PC-3 (cell line): ENCODE measurements around the gene DEFB129. TPM values are rescaled to one million over a fixed set of nuclear protein-coding genes. Genes with fewer than 3 reads are reported as not detected.
A peak's percentile ranks its signal among the peaks of the same experiment; 100 is the strongest.

Source experiments
- ATAC-seq: fragments of 200-7000 bp; cut with Tn5 transposase; 2 replicates; pipeline ENCODE4 v1.9.1; 2020; ENCODE audit warnings: mild to moderate bottlenecking, moderate library complexity
- BruUV-seq: library from RNA; stranded (reverse); fragments of 400-500 nt; replicated peaks from 2 replicates; lab custom pipeline; 2021; lab: Mats Ljungman, UMichigan
- CTCF ChIA-PET: fragments of 300-600 bp; sonication (Branson Sonifier 250); formaldehyde crosslinking; loops from one replicate; lab custom pipeline; 2022; ENCODE audit warnings: antibody characterized with exemption; lab: Charles Lee
- POLR2A ChIA-PET: fragments of 300-600 bp; sonication (Branson Sonifier 250); formaldehyde crosslinking; loops from one replicate; lab custom pipeline; 2022; ENCODE audit warnings: antibody characterized with exemption; ENCODE audit not compliant: unreplicated experiment; lab: Charles Lee
- DNase-seq: peaks from one replicate; pipeline ENCODE4 v3.0.0-alpha.2; 2015
- H2AFZ ChIP-seq: fragments of 300-600 bp; sonication (generic); 2 replicates; pipeline ENCODE4 v1.6.0; 2016; ENCODE audit warnings: antibody characterized with exemption, low read length
- H3F3A ChIP-seq: fragments of 300-600 bp; sonication (generic); one replicate; pipeline ENCODE4 v1.6.0; 2017; ENCODE audit warnings: antibody characterized with exemption, low read length, control low read depth, mild to moderate bottlenecking; ENCODE audit not compliant: unreplicated experiment
- H3K27ac ChIP-seq: fragments of 300-600 bp; sonication (generic); 2 replicates; pipeline ENCODE4 v1.5.1; 2016; ENCODE audit warnings: mild to moderate bottlenecking, low read length
- H3K27me3 ChIP-seq: fragments of 300-600 bp; sonication (generic); 2 replicates; pipeline ENCODE4 v1.6.1; 2016; ENCODE audit warnings: low read length, mixed read lengths
- H3K36me3 ChIP-seq: fragments of 300-600 bp; sonication (generic); 2 replicates; pipeline ENCODE4 v1.6.1; 2016; ENCODE audit warnings: low read depth, mixed run types, low read length, mixed read lengths
- H3K4me1 ChIP-seq: fragments of 300-600 bp; sonication (generic); 2 replicates; pipeline ENCODE4 v1.5.1; 2016; ENCODE audit warnings: low read length; ENCODE audit not compliant: insufficient read depth
- H3K4me2 ChIP-seq: fragments of 300-600 bp; sonication (generic); 2 replicates; pipeline ENCODE4 v1.6.0; 2016; ENCODE audit warnings: low read length
- H3K4me3 ChIP-seq: fragments of 300-600 bp; sonication (generic); 2 replicates; pipeline ENCODE4 v1.5.1; 2016; ENCODE audit warnings: mild to moderate bottlenecking, low read length, mixed read lengths
- H3K79me2 ChIP-seq: fragments of 300-600 bp; sonication (generic); 2 replicates; pipeline ENCODE4 v1.6.1; 2017; ENCODE audit warnings: low read length, mixed read lengths
- H3K9ac ChIP-seq: fragments of 300-600 bp; sonication (generic); 2 replicates; pipeline ENCODE4 v1.6.0; 2016; ENCODE audit warnings: mild to moderate bottlenecking, low read length
- H3K9me2 ChIP-seq: fragments of 300-600 bp; sonication (generic); replicated peaks from 2 replicates; pipeline ENCODE4 v1.6.1; 2016; ENCODE audit warnings: mixed run types, low read length, mixed read lengths
- H3K9me3 ChIP-seq: fragments of 300-600 bp; sonication (generic); 2 replicates; pipeline ENCODE4 v1.6.1; 2016; ENCODE audit warnings: low read length, mixed read lengths
- H4K20me1 ChIP-seq: fragments of 300-600 bp; sonication (generic); 2 replicates; pipeline ENCODE4 v1.6.1; 2016; ENCODE audit warnings: low read length, mixed read lengths
- CTCF ChIP-seq: fragments of 300-600 bp; sonication (generic); conservative IDR thresholded peaks from 2 replicates; pipeline ENCODE4 v1.5.1; 2017; ENCODE audit warnings: antibody characterized with exemption, low read depth, mild to moderate bottlenecking, low read length
- EZH2 ChIP-seq: fragments of 300-600 bp; sonication (generic); IDR thresholded peaks from one replicate; pipeline ENCODE4 v1.6.1; 2017; ENCODE audit warnings: antibody characterized with exemption, mild to moderate bottlenecking, low read length; ENCODE audit not compliant: unreplicated experiment
- EZH2phosphoT487 ChIP-seq: fragments of 300-600 bp; sonication (generic); IDR thresholded peaks from 2 replicates; pipeline ENCODE4 v1.6.1; 2018; ENCODE audit warnings: mild to moderate bottlenecking, antibody characterized with exemption, low read length, borderline replicate concordance
- intact Hi-C: fragments of 100-400 bp; cut with micrococcal nuclease; formaldehyde crosslinking; loops from 2 replicates; pipeline ENCODE4 v1.9.0; 2023
- total RNA-seq: library from RNA; depleted of rRNA; stranded (reverse); fragments of >200 nt; gene quantifications from 2 replicates; pipeline ENCODE4 v1.2.3, GENCODE V29; 2014

The DEFB129 gene
- total RNA-seq, 1 experiment from 2014 or later: not detected

- H3F3A ChIP-seq: no peaks in the 10 kb centered on the region
- no peaks in the 10 kb centered on the region for H3K36me3 ChIP-seq
- H3K9me2 ChIP-seq: no peaks in the 10 kb centered on the region
- H3K4me1 ChIP-seq: no peaks in the 10 kb centered on the region
- peaks cover 44% of the 10 kb centered on the region for H3K27me3 ChIP-seq
- DNase-seq (no peak), ATAC-seq (no peak)
- TF ChIP-seq EZH2 (no peak), EZH2phosphoT487 (no peak), CTCF (no peak)
- POLR2A ChIA-PET: no interaction called here
- intact Hi-C loops: no loop called here
- H2AFZ ChIP-seq: no peak overlapping the region
- no peak overlapping the region for H3K4me2 ChIP-seq
- H3K9me3 ChIP-seq: no peaks in the 10 kb centered on the region
- H3K4me3 ChIP-seq: no peak overlapping the region
- no peaks in the 10 kb centered on the region for H3K79me2 ChIP-seq
- BruUV-seq: no TSS peak
- CTCF ChIA-PET: no interaction called here
- no peaks in the 10 kb centered on the region for H4K20me1 ChIP-seq
- no peak overlapping the region for H3K27ac ChIP-seq
- H3K9ac ChIP-seq: no peak overlapping the region
Measured at GRCh38 chr20:215796-216195, 11.3 kb upstream of the DEFB129 start.

DNA sequence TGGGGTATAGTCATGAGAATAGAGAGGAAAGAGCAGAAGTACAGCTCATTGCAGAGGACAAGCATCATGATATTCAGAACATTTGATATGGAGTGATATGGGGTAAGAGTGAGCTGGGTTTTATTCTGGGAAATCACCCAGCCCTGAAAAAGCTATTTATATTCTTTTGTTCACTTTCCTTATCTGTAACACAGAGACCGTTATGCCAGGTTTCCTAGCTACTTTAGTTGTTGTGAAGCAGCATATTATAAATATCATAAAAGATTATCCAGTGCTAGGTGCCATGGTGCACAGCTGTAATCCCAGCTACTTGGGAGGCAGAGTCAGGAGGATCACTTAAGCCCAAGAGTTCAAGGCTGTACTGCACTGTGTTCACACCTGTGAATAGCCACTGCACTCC, 9.8 kb upstream of the DEFB129 start:
- no peaks in the 10 kb centered on the region for H3K79me2 ChIP-seq
- TF ChIP-seq EZH2 (no peak), EZH2phosphoT487 (no peak), CTCF (no peak)
- no TSS peak for BruUV-seq
- H2AFZ ChIP-seq: no peak overlapping the region
- no peak overlapping the region for H3K27ac ChIP-seq
- CTCF ChIA-PET: no interaction called here
- no peaks in the 10 kb centered on the region for H3F3A ChIP-seq
- ATAC-seq (no peak), DNase-seq (no peak)
- no peaks in the 10 kb centered on the region for H3K4me1 ChIP-seq
- H3K4me2 ChIP-seq: no peak overlapping the region
- POLR2A ChIA-PET: no interaction called here
- intact Hi-C loops: no loop called here
- peaks cover 36% of the 10 kb centered on the region for H3K27me3 ChIP-seq
- no peaks in the 10 kb centered on the region for H3K9me2 ChIP-seq
- H4K20me1 ChIP-seq: no peaks in the 10 kb centered on the region
- H3K4me3 ChIP-seq: no peak overlapping the region
- H3K9me3 ChIP-seq: no peaks in the 10 kb centered on the region
- no peak overlapping the region for H3K9ac ChIP-seq
- H3K36me3 ChIP-seq: no peaks in the 10 kb centered on the region

DNA sequence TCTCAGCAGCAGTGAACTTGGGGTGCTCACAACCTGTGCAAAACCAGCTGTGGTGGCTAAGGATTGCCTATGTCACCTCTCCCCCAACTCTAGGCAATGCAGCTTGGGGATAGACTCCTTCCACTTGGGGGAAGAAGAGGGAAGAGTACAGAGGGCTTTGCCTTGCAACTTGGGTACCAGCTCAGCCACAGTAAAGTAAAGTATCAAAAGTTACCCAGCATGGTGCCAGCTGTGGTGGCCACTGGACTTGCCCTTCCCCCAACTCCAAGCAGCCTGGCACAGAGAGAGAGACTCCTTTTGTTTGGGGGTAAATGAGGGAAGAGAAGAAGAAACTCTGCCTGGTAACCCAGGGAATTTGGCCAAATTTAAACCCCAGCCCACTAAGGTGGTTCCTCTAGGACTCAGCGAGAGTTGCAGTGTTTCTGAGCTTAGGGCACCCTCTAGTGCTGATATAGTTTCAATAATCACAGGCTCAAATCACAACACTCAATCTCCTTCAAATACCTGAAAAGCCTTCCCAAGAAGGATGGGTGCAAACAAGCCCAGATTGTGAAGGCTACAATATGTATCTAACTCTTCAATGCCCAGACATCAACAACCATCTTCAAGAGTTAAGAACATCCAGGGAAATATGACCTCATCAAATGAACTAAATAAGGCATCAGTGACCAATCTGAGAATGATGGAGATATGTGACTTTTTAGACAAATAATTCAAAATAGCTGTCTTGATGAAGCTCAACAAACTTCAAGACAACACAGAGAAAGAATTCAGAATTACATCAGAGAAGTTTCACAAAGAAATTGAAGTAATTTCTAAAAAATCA, 7.6 kb upstream of the DEFB129 start:
- H3F3A ChIP-seq: no peaks in the 10 kb centered on the region
- no TSS peak for BruUV-seq
- H3K79me2 ChIP-seq: no peaks in the 10 kb centered on the region
- ATAC-seq: peak; percentile 73
- no peaks in the 10 kb centered on the region for H3K36me3 ChIP-seq
- no peak for TF ChIP-seq EZH2
- TF ChIP-seq CTCF: peak; percentile 79
- TF ChIP-seq EZH2phosphoT487: no peak
- intact Hi-C loops: no loop called here
- CTCF ChIA-PET: no interaction called here
- peak; percentile 63 for DNase-seq
- H3K27ac ChIP-seq: no peak overlapping the region
- H4K20me1 ChIP-seq: no peaks in the 10 kb centered on the region
- no peak overlapping the region for H2AFZ ChIP-seq
- H3K9me3 ChIP-seq: no peaks in the 10 kb centered on the region
- H3K4me1 ChIP-seq: no peaks in the 10 kb centered on the region
- H3K9ac ChIP-seq: no peak overlapping the region
- H3K4me3 ChIP-seq: no peak overlapping the region
- peaks cover 28% of the 10 kb centered on the region for H3K27me3 ChIP-seq
- POLR2A ChIA-PET: no interaction called here
- no peaks in the 10 kb centered on the region for H3K9me2 ChIP-seq
- H3K4me2 ChIP-seq: no peak overlapping the region
